Activated T-helper 17 cell treated with anti-CD3 and anti-CD28 coated beads, Interleukin-2, amount 50 U/mL, for 72 hours (primary cell): ENCODE results near the gene HUNK. TPM values are rescaled to one million over a fixed set of nuclear protein-coding genes. Genes with fewer than 3 reads are reported as not detected.
"Not testable (repeated sequence)": the region's sequence is repeated elsewhere in the genome, so short reads cannot be mapped to it uniquely, and the experiment has no call there.

ENCODE experiments used
- ATAC-seq: fragments of 150-1000 bp; cut with Tn5 transposase; replicated peaks from 2 replicates; pipeline ENCODE4 v1.10.0; 2021; ENCODE audit warnings: mild to moderate bottlenecking, moderate library complexity
- H3K27ac Mint-ChIP-seq: one replicate; pipeline ENCODE4 v1.8.0; 2022; ENCODE audit warnings: mixed read lengths
- H3K27me3 Mint-ChIP-seq: one replicate; pipeline ENCODE4 v1.8.0; 2022; ENCODE audit warnings: mixed read lengths
- H3K36me3 Mint-ChIP-seq: one replicate; pipeline ENCODE4 v1.8.0; 2022; ENCODE audit warnings: low read depth, mild to moderate bottlenecking, mixed read lengths
- H3K4me1 Mint-ChIP-seq: one replicate; pipeline ENCODE4 v1.8.0; 2022; ENCODE audit warnings: mixed read lengths
- H3K4me3 Mint-ChIP-seq: one replicate; pipeline ENCODE4 v1.8.0; 2022; ENCODE audit warnings: mild to moderate bottlenecking, mixed read lengths
- H3K9me3 Mint-ChIP-seq: one replicate; pipeline ENCODE4 v1.8.0; 2022; ENCODE audit warnings: mixed read lengths
- total RNA-seq, 2 donors: library from RNA; stranded (reverse); gene quantifications; one replicate each; pipeline ENCODE4 v1.2.3, GENCODE V29; 2022

The HUNK gene
- total RNA-seq, 2 donors from 2014 or later, result 0.61 to 0.85 TPM

GRCh38 chr21:32018381-32018780 is 145.6 kb downstream of the HUNK start:
- H3K36me3 Mint-ChIP-seq, result no peaks in the 10 kb centered on the region
- ATAC-seq, result no peak
- no peaks in the 10 kb centered on the region for H3K9me3 Mint-ChIP-seq
- H3K27ac Mint-ChIP-seq, result no peak overlapping the region
- H3K4me3 Mint-ChIP-seq, result no peak overlapping the region
- no peaks in the 10 kb centered on the region for H3K4me1 Mint-ChIP-seq
- H3K27me3 Mint-ChIP-seq, result no peaks in the 10 kb centered on the region

GRCh38 chr21:32020564-32020963 is 147.7 kb downstream of the HUNK start:
- no peaks in the 10 kb centered on the region for H3K36me3 Mint-ChIP-seq
- no peak overlapping the region for H3K27ac Mint-ChIP-seq
- no peaks in the 10 kb centered on the region for H3K9me3 Mint-ChIP-seq
- H3K4me3 Mint-ChIP-seq, result no peak overlapping the region
- no peaks in the 10 kb centered on the region for H3K4me1 Mint-ChIP-seq
- no peaks in the 10 kb centered on the region for H3K27me3 Mint-ChIP-seq
- no peak for ATAC-seq

- Mint-ChIP-seq H3K27ac (no peak overlapping the region), H3K9me3 (no peaks in the 10 kb centered on the region), H3K4me3 (no peak overlapping the region), H3K27me3 (no peaks in the 10 kb centered on the region), H3K4me1 (no peaks in the 10 kb centered on the region), H3K36me3 (no peaks in the 10 kb centered on the region)
- ATAC-seq, result no peak
Measured at GRCh38 chr21:32021319-32021994, 148.6 kb downstream of the HUNK start.

GRCh38 chr21:32022146-32022545 is 149.3 kb downstream of the HUNK start:
- ATAC-seq, result no peak
- Mint-ChIP-seq H3K9me3 (no peaks in the 10 kb centered on the region), H3K4me1 (no peaks in the 10 kb centered on the region), H3K27me3 (no peaks in the 10 kb centered on the region), H3K36me3 (no peaks in the 10 kb centered on the region), H3K4me3 (no peak overlapping the region), H3K27ac (no peak overlapping the region)

GRCh38 chr21:32030146-32030652 is 157.4 kb downstream of the HUNK start:
- no peak for ATAC-seq
- H3K4me1 Mint-ChIP-seq, result peaks cover 4% of the 10 kb centered on the region
- no peak overlapping the region for H3K27ac Mint-ChIP-seq

GRCh38 chr21:32034850-32035249 is 162.0 kb downstream of the HUNK start:
- Mint-ChIP-seq H3K36me3 (no peaks in the 10 kb centered on the region), H3K4me1 (peaks cover 4% of the 10 kb centered on the region), H3K9me3 (no peaks in the 10 kb centered on the region), H3K27ac (no peak overlapping the region), H3K27me3 (peaks cover 15% of the 10 kb centered on the region), H3K4me3 (no peak overlapping the region)
- no peak for ATAC-seq

More at GRCh38 chr21:32030146-32030652, 157.4 kb downstream of the HUNK start:
- no peaks in the 10 kb centered on the region for H3K36me3 Mint-ChIP-seq
- no peaks in the 10 kb centered on the region for H3K9me3 Mint-ChIP-seq
- H3K4me3 Mint-ChIP-seq, result no peak overlapping the region
- H3K27me3 Mint-ChIP-seq, result peaks cover 5% of the 10 kb centered on the region

GRCh38 chr21:32035617-32036016 is 162.8 kb downstream of the HUNK start:
- Mint-ChIP-seq H3K27me3 (peaks cover 17% of the 10 kb centered on the region), H3K4me3 (no peak overlapping the region), H3K36me3 (no peaks in the 10 kb centered on the region), H3K27ac (no peak overlapping the region), H3K9me3 (no peaks in the 10 kb centered on the region), H3K4me1 (no peaks in the 10 kb centered on the region)
- no peak for ATAC-seq

- H3K9me3 Mint-ChIP-seq, result no peaks in the 10 kb centered on the region
- no peak overlapping the region for H3K27ac Mint-ChIP-seq
- H3K36me3 Mint-ChIP-seq, result no peaks in the 10 kb centered on the region
- H3K4me3 Mint-ChIP-seq, result no peak overlapping the region
- ATAC-seq, result no peak
- H3K27me3 Mint-ChIP-seq, result peaks cover 23% of the 10 kb centered on the region
- H3K4me1 Mint-ChIP-seq, result no peaks in the 10 kb centered on the region
Measured at GRCh38 chr21:32036756-32037155, 163.9 kb downstream of the HUNK start.

- H3K27ac Mint-ChIP-seq, H3K9me3 Mint-ChIP-seq, H3K36me3 Mint-ChIP-seq, H3K4me1 Mint-ChIP-seq, ATAC-seq, H3K4me3 Mint-ChIP-seq: not testable (repeated sequence)
- H3K27me3 Mint-ChIP-seq, result peaks cover 23% of the 10 kb centered on the region
Measured at GRCh38 chr21:32038751-32039150, 165.9 kb downstream of the HUNK start.

- ATAC-seq, result no peak
- no peak overlapping the region for H3K27ac Mint-ChIP-seq
- H3K9me3 Mint-ChIP-seq, result no peaks in the 10 kb centered on the region
- H3K36me3 Mint-ChIP-seq, result no peaks in the 10 kb centered on the region
- H3K4me1 Mint-ChIP-seq, result peaks cover 4% of the 10 kb centered on the region
- no peak overlapping the region for H3K4me3 Mint-ChIP-seq
- H3K27me3 Mint-ChIP-seq, result peaks cover 17% of the 10 kb centered on the region
Measured at GRCh38 chr21:32043458-32043857, 170.6 kb downstream of the HUNK start.

- Mint-ChIP-seq H3K27me3 (peaks cover 13% of the 10 kb centered on the region), H3K9me3 (no peaks in the 10 kb centered on the region), H3K4me1 (peaks cover 4% of the 10 kb centered on the region), H3K4me3 (no peak overlapping the region), H3K36me3 (no peaks in the 10 kb centered on the region), H3K27ac (no peak overlapping the region)
- ATAC-seq, result no peak
Measured at GRCh38 chr21:32044205-32045180, 171.7 kb downstream of the HUNK start.

- ATAC-seq, result no peak
- H3K27ac Mint-ChIP-seq, result no peak overlapping the region
- H3K4me3 Mint-ChIP-seq, result no peak overlapping the region
- H3K4me1 Mint-ChIP-seq, result peaks cover 4% of the 10 kb centered on the region
- H3K9me3 Mint-ChIP-seq, result no peaks in the 10 kb centered on the region
- H3K27me3 Mint-ChIP-seq, result peaks cover 3% of the 10 kb centered on the region
- H3K36me3 Mint-ChIP-seq, result no peaks in the 10 kb centered on the region
Measured at GRCh38 chr21:32046191-32046590, 173.4 kb downstream of the HUNK start.

- ATAC-seq, result no peak
- Mint-ChIP-seq H3K4me1 (peaks cover 4% of the 10 kb centered on the region), H3K27ac (no peak overlapping the region), H3K27me3 (peaks cover 3% of the 10 kb centered on the region), H3K9me3 (peaks cover 9% of the 10 kb centered on the region), H3K36me3 (no peaks in the 10 kb centered on the region), H3K4me3 (no peak overlapping the region)
Measured at GRCh38 chr21:32048353-32048752, 175.5 kb downstream of the HUNK start.
